Mucosa of rectum (tissue), 2 donors: Measurements from ENCODE around the gene AP3D1.

ENCODE experiments used
- H3K27ac ChIP-seq, 2 donors: one replicate each; pipeline ENCODE4 v1.7.0; 2013; ENCODE audit warnings: inconsistent platforms in 2 of 2, low read depth in 2 of 2, low read length in 2 of 2
- H3K27me3 ChIP-seq, 2 donors: one replicate each; pipeline ENCODE4 v1.7.0; 2013; ENCODE audit warnings: low read length in 2 of 2; ENCODE audit not compliant: control insufficient read depth in 2 of 2, insufficient read depth in 2 of 2
- H3K36me3 ChIP-seq, 2 donors: one replicate each; pipeline ENCODE4 v1.7.0; 2013; ENCODE audit warnings: low read length in 2 of 2; ENCODE audit not compliant: control insufficient read depth in 2 of 2, insufficient read depth in 2 of 2
- H3K4me1 ChIP-seq, 2 donors: one replicate each; pipeline ENCODE4 v1.7.0; 2013; ENCODE audit warnings: low read length in 2 of 2, mild to moderate bottlenecking in 1 of 2; ENCODE audit not compliant: control insufficient read depth in 2 of 2, insufficient read depth in 2 of 2
- H3K4me3 ChIP-seq, 2 donors: one replicate each; pipeline ENCODE4 v1.7.0; 2013; ENCODE audit warnings: low read length in 2 of 2
- H3K9ac ChIP-seq, 2 donors: one replicate each; pipeline ENCODE4 v1.7.0; 2013; ENCODE audit warnings: low read length in 2 of 2, low read depth in 1 of 2, mild to moderate bottlenecking in 1 of 2
- H3K9me3 ChIP-seq, 2 donors: one replicate each; pipeline ENCODE4 v1.7.0; 2013; ENCODE audit warnings: low read length in 2 of 2; ENCODE audit not compliant: control insufficient read depth in 2 of 2
- donor health status: healthy.
- donor health status: Normal muscosa, but diverticular disease.

AP3D1 gene

GRCh38 chr19:2062770-2063169, 88.6 kb downstream of the AP3D1 start:
- peak overlapping the region in 1 of 2 donors; percentile 96 for H3K9ac ChIP-seq
- peaks cover 44 to 48% of the 10 kb centered on the region in 2 donors for H3K4me1 ChIP-seq

GRCh38 chr19:2062389-2062729, 89.0 kb downstream of the AP3D1 start:
- Histone ChIP-seq H3K4me1 (peaks cover 48 to 52% of the 10 kb centered on the region in 2 donors), H3K27ac (peak overlapping the region; percentile 96 to 99), H3K9ac (peak overlapping the region; percentile 89 to 96)

More at GRCh38 chr19:2062770-2063169, 88.6 kb downstream of the AP3D1 start:
- Histone ChIP-seq H3K27me3 (no peaks in the 10 kb centered on the region), H3K27ac (peak overlapping the region in 1 of 2 donors; percentile 99), H3K36me3 (no peaks in the 10 kb centered on the region), H3K4me3 (no peak overlapping the region), H3K9me3 (no peaks in the 10 kb centered on the region)

GRCh38 chr19:2061495-2062388, 89.6 kb downstream of the AP3D1 start:
- peaks cover 51% of the 10 kb centered on the region in 2 donors for H3K4me1 ChIP-seq
- no peaks in the 10 kb centered on the region for H3K36me3 ChIP-seq
- no peaks in the 10 kb centered on the region for H3K9me3 ChIP-seq
- peak overlapping the region; percentile 96 to 99 for H3K27ac ChIP-seq
- no peaks in the 10 kb centered on the region for H3K27me3 ChIP-seq
- H3K4me3 ChIP-seq = peak overlapping the region; percentile 80 to 91
- H3K9ac ChIP-seq = peak overlapping the region; percentile 93 to 96

More at GRCh38 chr19:2062389-2062729, 89.0 kb downstream of the AP3D1 start:
- Histone ChIP-seq H3K36me3 (no peaks in the 10 kb centered on the region), H3K27me3 (no peaks in the 10 kb centered on the region), H3K9me3 (no peaks in the 10 kb centered on the region), H3K4me3 (peak overlapping the region; percentile 80 to 91)

- Histone ChIP-seq H3K9me3 (no peaks in the 10 kb centered on the region), H3K9ac (peak overlapping the region; percentile 89 to 93), H3K27me3 (no peaks in the 10 kb centered on the region), H3K27ac (peak overlapping the region; percentile 96 to 99), H3K36me3 (no peaks in the 10 kb centered on the region), H3K4me1 (peaks cover 54 to 56% of the 10 kb centered on the region in 2 donors), H3K4me3 (peak overlapping the region; percentile 62 to 78)
Measured at GRCh38 chr19:2060884-2061494, 90.4 kb downstream of the AP3D1 start.

- peak overlapping the region; percentile 31 to 78 for H3K4me3 ChIP-seq
- H3K4me1 ChIP-seq = peaks cover 58 to 61% of the 10 kb centered on the region in 2 donors
- H3K27me3 ChIP-seq = no peaks in the 10 kb centered on the region
Measured at GRCh38 chr19:2059422-2060201, 91.8 kb downstream of the AP3D1 start.

GRCh38 chr19:2058570-2059421, 92.6 kb downstream of the AP3D1 start:
- peak overlapping the region; percentile 74 to 89 for H3K9ac ChIP-seq
- peak overlapping the region; percentile 96 to 99 for H3K27ac ChIP-seq
- H3K27me3 ChIP-seq = no peaks in the 10 kb centered on the region
- H3K36me3 ChIP-seq = no peaks in the 10 kb centered on the region
- peaks cover 55 to 62% of the 10 kb centered on the region in 2 donors for H3K4me1 ChIP-seq
- H3K4me3 ChIP-seq = peak overlapping the region in 1 of 2 donors; percentile 67
- no peaks in the 10 kb centered on the region for H3K9me3 ChIP-seq

More at GRCh38 chr19:2059422-2060201, 91.8 kb downstream of the AP3D1 start:
- H3K27ac ChIP-seq = peak overlapping the region; percentile 96 to 99
- H3K36me3 ChIP-seq = no peaks in the 10 kb centered on the region
- H3K9ac ChIP-seq = peak overlapping the region; percentile 89 to 93
- no peaks in the 10 kb centered on the region for H3K9me3 ChIP-seq

GRCh38 chr19:2057484-2058469, 93.6 kb downstream of the AP3D1 start:
- H3K36me3 ChIP-seq = no peaks in the 10 kb centered on the region
- H3K27ac ChIP-seq = peak overlapping the region in 1 of 2 donors; percentile 52
- H3K4me1 ChIP-seq = peaks cover 55 to 64% of the 10 kb centered on the region in 2 donors
- no peaks in the 10 kb centered on the region for H3K27me3 ChIP-seq
- no peaks in the 10 kb centered on the region for H3K9me3 ChIP-seq
- peak overlapping the region in 1 of 2 donors; percentile 4 for H3K9ac ChIP-seq
- no peak overlapping the region for H3K4me3 ChIP-seq

- no peak overlapping the region for H3K4me3 ChIP-seq
- no peak overlapping the region for H3K9ac ChIP-seq
- no peaks in the 10 kb centered on the region for H3K36me3 ChIP-seq
- H3K27ac ChIP-seq = peak overlapping the region; percentile 71 to 88
- H3K9me3 ChIP-seq = no peaks in the 10 kb centered on the region
- H3K4me1 ChIP-seq = peaks cover 57 to 63% of the 10 kb centered on the region in 2 donors
- H3K27me3 ChIP-seq = no peaks in the 10 kb centered on the region
Measured at GRCh38 chr19:2056837-2057192, 94.6 kb downstream of the AP3D1 start.
